Osteocyte (in vitro differentiated cells): Measurements from ENCODE around the gene DNAI1. TPM values are rescaled to one million over a fixed set of nuclear protein-coding genes. Genes with fewer than 3 reads are reported as not detected.

Source experiments
- DNase-seq: peaks from one replicate; pipeline ENCODE4 v3.0.0; 2021; ENCODE audit warnings: mixed read lengths; ENCODE audit not compliant: unreplicated experiment; ENCODE audit errors: extremely low spot score
- H3K27ac Mint-ChIP-seq: one replicate; pipeline ENCODE4 v1.8.0; 2021; ENCODE audit warnings: mild to moderate bottlenecking, mixed read lengths; ENCODE audit not compliant: unreplicated experiment
- H3K27me3 Mint-ChIP-seq: one replicate; pipeline ENCODE4 v1.8.0; 2021; ENCODE audit warnings: mixed read lengths; ENCODE audit not compliant: unreplicated experiment
- H3K36me3 Mint-ChIP-seq: one replicate; pipeline ENCODE4 v1.8.0; 2021; ENCODE audit warnings: mixed read lengths; ENCODE audit not compliant: unreplicated experiment
- H3K4me1 Mint-ChIP-seq: one replicate; pipeline ENCODE4 v1.8.0; 2021; ENCODE audit warnings: mixed read lengths; ENCODE audit not compliant: unreplicated experiment
- H3K4me3 Mint-ChIP-seq: one replicate; pipeline ENCODE4 v1.8.0; 2021; ENCODE audit warnings: mild to moderate bottlenecking, moderate library complexity, mixed read lengths; ENCODE audit not compliant: unreplicated experiment
- H3K9me3 Mint-ChIP-seq: one replicate; pipeline ENCODE4 v1.8.0; 2021; ENCODE audit warnings: mixed read lengths; ENCODE audit not compliant: unreplicated experiment
- total RNA-seq: library from RNA; stranded (reverse); gene quantifications from 2 replicates; pipeline ENCODE4 v1.2.1, GENCODE V29; 2021
- TF ChIP-seq, protein P1 (sequence below): fragments of 200-600 bp; sonication (generic); IDR thresholded peaks from 2 replicates; pipeline ENCODE4 v1.5.0; 2021; ENCODE audit warnings: antibody characterized with exemption, mild to moderate bottlenecking, moderate library complexity

The DNAI1 gene
- total RNA-seq, 1 donor from 2014 or later = not detected

DNA sequence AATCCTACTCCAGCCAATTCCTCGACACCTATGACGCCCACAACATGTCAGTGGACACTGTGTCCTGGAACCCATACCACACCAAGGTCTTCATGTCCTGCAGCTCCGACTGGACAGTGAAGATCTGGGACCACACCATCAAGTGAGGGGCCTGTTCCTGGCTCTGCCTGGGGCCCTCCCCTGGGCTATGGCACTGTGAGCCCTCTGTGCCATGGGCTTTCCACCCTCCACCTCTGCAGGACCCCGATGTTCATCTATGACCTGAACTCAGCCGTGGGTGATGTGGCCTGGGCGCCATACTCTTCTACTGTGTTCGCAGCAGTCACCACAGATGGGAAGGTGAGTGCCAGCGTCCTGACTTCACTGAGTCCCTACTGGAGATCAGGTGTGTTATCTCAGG is 55.8 kb downstream of the DNAI1 start:
- Mint-ChIP-seq H3K36me3 (no peaks in the 10 kb centered on the region), H3K4me1 (no peaks in the 10 kb centered on the region), H3K4me3 (no peak overlapping the region), H3K9me3 (no peaks in the 10 kb centered on the region), H3K27me3 (peaks cover 54% of the 10 kb centered on the region), H3K27ac (no peak overlapping the region)
- no peak for DNase-seq
- TF ChIP-seq, protein P1, sequence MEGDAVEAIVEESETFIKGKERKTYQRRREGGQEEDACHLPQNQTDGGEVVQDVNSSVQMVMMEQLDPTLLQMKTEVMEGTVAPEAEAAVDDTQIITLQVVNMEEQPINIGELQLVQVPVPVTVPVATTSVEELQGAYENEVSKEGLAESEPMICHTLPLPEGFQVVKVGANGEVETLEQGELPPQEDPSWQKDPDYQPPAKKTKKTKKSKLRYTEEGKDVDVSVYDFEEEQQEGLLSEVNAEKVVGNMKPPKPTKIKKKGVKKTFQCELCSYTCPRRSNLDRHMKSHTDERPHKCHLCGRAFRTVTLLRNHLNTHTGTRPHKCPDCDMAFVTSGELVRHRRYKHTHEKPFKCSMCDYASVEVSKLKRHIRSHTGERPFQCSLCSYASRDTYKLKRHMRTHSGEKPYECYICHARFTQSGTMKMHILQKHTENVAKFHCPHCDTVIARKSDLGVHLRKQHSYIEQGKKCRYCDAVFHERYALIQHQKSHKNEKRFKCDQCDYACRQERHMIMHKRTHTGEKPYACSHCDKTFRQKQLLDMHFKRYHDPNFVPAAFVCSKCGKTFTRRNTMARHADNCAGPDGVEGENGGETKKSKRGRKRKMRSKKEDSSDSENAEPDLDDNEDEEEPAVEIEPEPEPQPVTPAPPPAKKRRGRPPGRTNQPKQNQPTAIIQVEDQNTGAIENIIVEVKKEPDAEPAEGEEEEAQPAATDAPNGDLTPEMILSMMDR = no peak

DNA sequence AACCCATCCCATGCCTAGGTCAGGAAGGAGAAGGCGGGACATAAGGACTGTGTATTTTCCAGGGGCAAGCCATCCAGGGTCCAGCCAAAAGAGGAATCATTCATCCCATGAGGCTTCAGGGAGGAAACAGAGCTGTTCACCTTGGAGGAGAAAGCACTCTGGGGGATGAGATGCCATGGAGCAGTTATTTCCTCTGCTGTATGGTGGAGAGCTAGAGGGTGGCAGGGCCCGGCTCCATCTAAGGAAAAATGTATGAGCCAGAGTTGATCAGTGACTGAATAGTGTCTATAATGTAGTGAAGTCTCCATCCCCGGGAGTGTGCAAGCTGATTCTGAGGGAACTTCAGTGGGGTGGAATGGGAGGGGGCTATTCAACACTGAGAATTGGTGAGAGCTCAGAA is 56.2 kb downstream of the DNAI1 start:
- Mint-ChIP-seq H3K27ac (no peak overlapping the region), H3K9me3 (no peaks in the 10 kb centered on the region), H3K4me3 (no peak overlapping the region), H3K4me1 (no peaks in the 10 kb centered on the region), H3K27me3 (peaks cover 51% of the 10 kb centered on the region), H3K36me3 (no peaks in the 10 kb centered on the region)
- TF ChIP-seq, protein P1 = no peak
- DNase-seq = no peak

DNA sequence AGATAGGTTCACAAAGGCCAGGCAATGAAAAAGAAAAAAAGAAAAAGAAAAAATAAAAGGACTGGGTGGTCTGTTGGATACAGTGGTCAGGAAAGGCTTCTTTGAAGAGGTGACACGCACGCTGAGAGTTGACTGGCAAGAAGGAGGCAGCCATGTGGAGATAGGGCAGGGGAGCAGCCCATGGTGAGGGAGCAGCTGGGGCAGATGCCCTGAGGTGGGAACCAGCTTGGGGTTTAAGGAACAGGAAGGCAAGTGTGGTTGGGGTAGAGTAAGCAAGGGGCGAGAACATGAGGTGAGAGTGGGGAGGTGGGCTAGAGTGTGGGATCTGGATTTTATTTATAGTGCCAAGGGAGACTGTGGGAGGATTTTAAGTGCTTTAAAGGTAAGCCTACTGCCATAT is 57.4 kb downstream of the DNAI1 start:
- no peaks in the 10 kb centered on the region for H3K9me3 Mint-ChIP-seq
- TF ChIP-seq, protein P1 = no peak
- H3K4me1 Mint-ChIP-seq = no peaks in the 10 kb centered on the region
- H3K27me3 Mint-ChIP-seq = peaks cover 40% of the 10 kb centered on the region
- no peak for DNase-seq
- H3K36me3 Mint-ChIP-seq = no peaks in the 10 kb centered on the region
- H3K27ac Mint-ChIP-seq = no peak overlapping the region
- H3K4me3 Mint-ChIP-seq = no peak overlapping the region

DNA sequence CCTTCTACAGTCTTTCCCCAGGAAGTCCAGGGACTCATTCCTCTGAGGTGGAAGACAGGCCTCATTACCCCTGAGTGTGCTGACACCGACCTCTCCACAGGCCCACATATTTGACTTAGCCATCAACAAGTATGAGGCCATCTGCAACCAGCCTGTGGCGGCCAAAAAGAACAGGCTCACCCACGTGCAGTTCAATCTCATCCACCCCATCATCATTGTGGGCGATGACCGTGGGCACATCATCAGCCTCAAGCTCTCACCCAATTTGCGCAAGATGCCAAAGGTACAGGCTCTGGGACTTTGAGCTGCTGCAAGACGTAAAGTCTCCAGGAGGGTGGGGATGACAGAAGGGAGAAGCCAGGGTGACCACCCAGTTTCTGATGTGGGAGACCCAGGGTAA is 58.6 kb downstream of the DNAI1 start:
- no peaks in the 10 kb centered on the region for H3K36me3 Mint-ChIP-seq
- TF ChIP-seq, protein P1 = no peak
- H3K4me1 Mint-ChIP-seq = no peaks in the 10 kb centered on the region
- H3K4me3 Mint-ChIP-seq = no peak overlapping the region
- no peaks in the 10 kb centered on the region for H3K9me3 Mint-ChIP-seq
- H3K27me3 Mint-ChIP-seq = peaks cover 33% of the 10 kb centered on the region
- no peak for DNase-seq
- H3K27ac Mint-ChIP-seq = no peak overlapping the region

DNA sequence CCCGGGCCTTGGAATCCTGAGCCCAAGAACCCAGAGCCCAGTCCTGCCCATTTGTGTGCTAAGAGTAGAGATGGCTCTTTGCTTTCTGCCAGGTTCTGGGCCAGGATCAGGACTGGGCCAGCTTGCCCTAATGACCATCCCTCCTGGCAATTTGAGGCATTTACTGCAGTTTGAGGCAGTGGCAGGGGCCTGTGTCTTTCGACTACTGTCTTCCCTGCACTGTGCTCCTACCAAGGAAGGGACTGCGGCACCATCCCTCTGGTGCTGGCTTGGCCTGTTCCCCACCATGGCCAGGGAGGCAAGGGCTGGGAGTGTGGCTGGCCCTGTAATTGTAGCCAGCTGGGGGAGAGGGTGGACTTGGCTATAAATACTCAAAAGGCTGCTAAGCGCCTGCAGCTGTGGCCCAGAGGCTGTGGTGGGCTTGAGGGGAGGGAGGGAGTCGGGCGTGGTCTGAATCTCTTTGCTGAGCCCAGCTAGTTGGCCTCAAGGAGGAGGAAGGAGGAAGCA is 59.6 kb downstream of the DNAI1 start:
- H3K27me3 Mint-ChIP-seq = peaks cover 37% of the 10 kb centered on the region
- no peak overlapping the region for H3K27ac Mint-ChIP-seq
- no peaks in the 10 kb centered on the region for H3K36me3 Mint-ChIP-seq
- no peaks in the 10 kb centered on the region for H3K9me3 Mint-ChIP-seq
- H3K4me1 Mint-ChIP-seq = peaks cover 4% of the 10 kb centered on the region
- TF ChIP-seq, protein P1 = no peak
- no peak for DNase-seq
- no peak overlapping the region for H3K4me3 Mint-ChIP-seq
